Osteoblast (primary cell): ENCODE data around the gene RPL37. TPM values are rescaled to one million over a fixed set of nuclear protein-coding genes. Genes with fewer than 3 reads are reported as not detected.
"Not testable (repeated sequence)": the region's sequence is repeated elsewhere in the genome, so short reads cannot be mapped to it uniquely, and the experiment has no call there.

Experiments used
- DNase-seq: peaks from one replicate; pipeline ENCODE4 v3.0.0; 2011; ENCODE audit warnings: low spot score, mixed read lengths; ENCODE audit not compliant: insufficient read length; ENCODE audit errors: missing footprints
- H2AFZ ChIP-seq: 2 replicates; pipeline ENCODE4 v1.6.0; 2011; ENCODE audit warnings: mild to moderate bottlenecking, low read length
- H3K27ac ChIP-seq: 2 replicates; pipeline ENCODE4 v1.5.1; 2011; ENCODE audit warnings: mild to moderate bottlenecking, low read depth, low read length, moderate library complexity
- H3K27me3 ChIP-seq: 2 replicates; pipeline ENCODE4 v1.6.0; 2012; ENCODE audit warnings: mild to moderate bottlenecking, control low read depth, inconsistent platforms, low read length, moderate library complexity; ENCODE audit not compliant: insufficient read depth
- H3K36me3 ChIP-seq: 2 replicates; pipeline ENCODE4 v1.5.1; 2011; ENCODE audit warnings: mild to moderate bottlenecking, low read length, control low read depth, moderate library complexity; ENCODE audit not compliant: insufficient read depth
- H3K4me1 ChIP-seq: 2 replicates; pipeline ENCODE4 v1.5.1; 2011; ENCODE audit warnings: mild to moderate bottlenecking, low read length, control low read depth, moderate library complexity; ENCODE audit not compliant: insufficient read depth
- H3K4me2 ChIP-seq: 2 replicates; pipeline ENCODE4 v1.6.0; 2011; ENCODE audit warnings: mild to moderate bottlenecking, low read length; ENCODE audit not compliant: insufficient read depth
- H3K4me3 ChIP-seq: fragments of 200-600 bp; sonication (generic); 3 replicates; pipeline ENCODE4 v1.5.1; 2012; ENCODE audit warnings: mild to moderate bottlenecking, low read length, inconsistent platforms; ENCODE audit not compliant: insufficient read depth
- H3K79me2 ChIP-seq: 2 replicates; pipeline ENCODE4 v1.6.0; 2012; ENCODE audit warnings: mild to moderate bottlenecking, low read length, control low read depth, inconsistent platforms; ENCODE audit not compliant: insufficient read depth
- H3K9me3 ChIP-seq: 2 replicates; pipeline ENCODE4 v1.5.1; 2011; ENCODE audit warnings: low read depth, low read length, control low read depth
- H4K20me1 ChIP-seq: 2 replicates; pipeline ENCODE4 v1.6.0; 2012; ENCODE audit warnings: mild to moderate bottlenecking, low read length, control low read depth; ENCODE audit not compliant: insufficient read depth
- total RNA-seq: library from RNA; depleted of rRNA; stranded (reverse); fragments of >200 nt; gene quantifications from 2 replicates; pipeline ENCODE4 v1.2.3, GENCODE V29; 2012
- TF ChIP-seq, protein P1 (sequence below): IDR thresholded peaks from 2 replicates; pipeline ENCODE4 v1.5.1; 2011; ENCODE audit warnings: mild to moderate bottlenecking, low read depth, low read length, moderate library complexity; ENCODE audit errors: extremely low read depth

The RPL37 gene
- total RNA-seq, 1 donor, result 220 TPM

DNA sequence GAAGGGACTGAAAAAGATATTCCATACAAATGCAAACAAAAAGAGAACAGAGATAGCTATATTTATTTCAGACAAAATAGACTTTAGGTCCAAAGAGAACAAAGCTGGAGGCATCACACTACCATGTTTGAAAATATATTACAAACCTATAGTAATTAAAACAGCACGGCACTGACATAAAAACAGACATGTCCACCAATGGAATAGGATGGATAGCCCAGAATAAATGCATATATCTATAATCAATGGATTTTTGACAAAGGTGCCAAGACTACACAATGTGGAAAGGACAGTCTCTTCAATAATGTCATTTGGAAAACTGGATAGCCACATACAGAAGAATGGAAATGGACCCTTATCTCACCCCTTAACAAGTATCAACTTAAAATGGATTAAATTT lies 47.0 kb downstream of the RPL37 start:
- Histone ChIP-seq H3K4me2 (no peak overlapping the region), H3K9me3 (no peaks in the 10 kb centered on the region), H3K4me1 (peaks cover 10% of the 10 kb centered on the region), H3K27ac (no peak overlapping the region), H3K36me3 (no peaks in the 10 kb centered on the region), H3K79me2 (peaks cover 98% of the 10 kb centered on the region), H3K4me3 (no peak overlapping the region), H3K27me3 (no peaks in the 10 kb centered on the region), H4K20me1 (peaks cover 61% of the 10 kb centered on the region), H2AFZ (no peak overlapping the region)
- no peak for DNase-seq
- TF ChIP-seq, protein P1, sequence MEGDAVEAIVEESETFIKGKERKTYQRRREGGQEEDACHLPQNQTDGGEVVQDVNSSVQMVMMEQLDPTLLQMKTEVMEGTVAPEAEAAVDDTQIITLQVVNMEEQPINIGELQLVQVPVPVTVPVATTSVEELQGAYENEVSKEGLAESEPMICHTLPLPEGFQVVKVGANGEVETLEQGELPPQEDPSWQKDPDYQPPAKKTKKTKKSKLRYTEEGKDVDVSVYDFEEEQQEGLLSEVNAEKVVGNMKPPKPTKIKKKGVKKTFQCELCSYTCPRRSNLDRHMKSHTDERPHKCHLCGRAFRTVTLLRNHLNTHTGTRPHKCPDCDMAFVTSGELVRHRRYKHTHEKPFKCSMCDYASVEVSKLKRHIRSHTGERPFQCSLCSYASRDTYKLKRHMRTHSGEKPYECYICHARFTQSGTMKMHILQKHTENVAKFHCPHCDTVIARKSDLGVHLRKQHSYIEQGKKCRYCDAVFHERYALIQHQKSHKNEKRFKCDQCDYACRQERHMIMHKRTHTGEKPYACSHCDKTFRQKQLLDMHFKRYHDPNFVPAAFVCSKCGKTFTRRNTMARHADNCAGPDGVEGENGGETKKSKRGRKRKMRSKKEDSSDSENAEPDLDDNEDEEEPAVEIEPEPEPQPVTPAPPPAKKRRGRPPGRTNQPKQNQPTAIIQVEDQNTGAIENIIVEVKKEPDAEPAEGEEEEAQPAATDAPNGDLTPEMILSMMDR, result no peak

- not testable (repeated sequence) for H3K27me3 ChIP-seq, H3K4me3 ChIP-seq, H3K9me3 ChIP-seq, H3K27ac ChIP-seq, DNase-seq, H3K4me2 ChIP-seq, H2AFZ ChIP-seq, H3K36me3 ChIP-seq
- Histone ChIP-seq H3K4me1 (peaks cover 14% of the 10 kb centered on the region), H3K79me2 (peaks cover 98% of the 10 kb centered on the region), H4K20me1 (peaks cover 64% of the 10 kb centered on the region)
These were observed 48.4 kb downstream of the RPL37 start for GRCh38 chr5:40786664-40787063.

GRCh38 chr5:40784916-40785315 lies 50.1 kb downstream of the RPL37 start:
- DNase-seq, result no peak
- TF ChIP-seq, protein P1, result no peak
- Histone ChIP-seq H3K4me1 (peaks cover 10% of the 10 kb centered on the region), H3K79me2 (peaks cover 98% of the 10 kb centered on the region), H3K27ac (no peak overlapping the region), H4K20me1 (peaks cover 67% of the 10 kb centered on the region), H3K4me3 (no peak overlapping the region), H3K36me3 (no peaks in the 10 kb centered on the region), H2AFZ (no peak overlapping the region), H3K27me3 (no peaks in the 10 kb centered on the region), H3K9me3 (no peaks in the 10 kb centered on the region), H3K4me2 (no peak overlapping the region)

DNA sequence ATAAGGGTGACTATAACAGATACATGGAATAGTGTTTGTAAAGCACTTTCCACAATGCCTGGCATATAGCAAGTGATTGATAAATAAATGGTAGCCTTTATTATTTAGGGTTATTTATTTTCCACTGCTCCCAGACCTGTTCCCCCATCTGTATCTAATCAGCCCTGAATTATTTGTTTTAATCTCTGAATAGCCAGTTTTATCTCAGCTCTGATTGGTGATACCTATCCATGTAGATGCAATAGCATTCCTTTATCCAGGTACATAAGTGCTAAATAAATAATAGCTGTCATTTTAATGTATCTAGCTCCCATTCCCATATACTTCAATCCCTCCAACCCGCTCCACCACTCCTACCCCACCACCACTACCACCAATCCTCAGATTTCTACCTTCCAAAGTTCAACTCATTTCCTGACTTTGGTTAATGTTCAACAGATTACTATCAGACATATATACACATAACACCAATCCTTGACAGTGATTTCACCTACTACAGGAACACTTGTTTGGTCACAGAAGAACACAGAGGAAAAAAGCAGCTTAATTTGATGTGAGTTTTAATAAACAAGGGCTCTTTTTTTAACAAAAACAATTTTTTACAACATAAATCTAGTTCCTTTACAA lies 50.9 kb downstream of the RPL37 start:
- no peak for DNase-seq
- H3K36me3 ChIP-seq, result no peaks in the 10 kb centered on the region
- TF ChIP-seq, protein P1, result no peak
- no peaks in the 10 kb centered on the region for H3K9me3 ChIP-seq
- H3K79me2 ChIP-seq, result peaks cover 98% of the 10 kb centered on the region
- peaks cover 62% of the 10 kb centered on the region for H4K20me1 ChIP-seq
- H3K4me3 ChIP-seq, result no peak overlapping the region
- peaks cover 10% of the 10 kb centered on the region for H3K4me1 ChIP-seq
- H3K27me3 ChIP-seq, result no peaks in the 10 kb centered on the region
- H3K4me2 ChIP-seq, result no peak overlapping the region
- no peak overlapping the region for H2AFZ ChIP-seq
- H3K27ac ChIP-seq, result no peak overlapping the region
